NCI-H2029 (cell line): Measurements from ENCODE around the gene IQCH.

ENCODE experiments used
- DNase-seq: peaks from one replicate; lab custom pipeline; 2025; lab: John Stamatoyannopoulos, UW

Gene IQCH

GRCh38 chr15:67303490-67304363 lies 49.1 kb downstream of the IQCH start:
- no peak for DNase-seq

DNA sequence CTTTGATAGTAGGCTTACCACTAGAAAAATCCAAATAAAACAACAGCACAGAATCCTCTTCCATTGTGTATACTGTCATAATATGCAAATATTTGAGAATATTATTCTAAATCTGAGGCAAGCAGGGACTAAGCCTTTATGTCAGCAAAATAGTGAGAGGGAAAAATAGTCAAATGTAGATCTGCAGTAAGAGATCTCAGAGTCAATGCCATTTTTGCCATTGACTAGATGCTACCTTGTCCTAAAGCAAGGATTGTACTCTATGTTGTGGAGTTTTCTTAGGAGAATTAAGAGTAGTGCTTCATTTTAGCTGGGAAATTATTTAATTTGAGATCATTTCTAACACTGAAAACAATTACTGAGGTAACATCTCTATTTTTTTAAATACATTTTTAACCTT lies 50.2 kb downstream of the IQCH start:
- DNase-seq: no peak

DNA sequence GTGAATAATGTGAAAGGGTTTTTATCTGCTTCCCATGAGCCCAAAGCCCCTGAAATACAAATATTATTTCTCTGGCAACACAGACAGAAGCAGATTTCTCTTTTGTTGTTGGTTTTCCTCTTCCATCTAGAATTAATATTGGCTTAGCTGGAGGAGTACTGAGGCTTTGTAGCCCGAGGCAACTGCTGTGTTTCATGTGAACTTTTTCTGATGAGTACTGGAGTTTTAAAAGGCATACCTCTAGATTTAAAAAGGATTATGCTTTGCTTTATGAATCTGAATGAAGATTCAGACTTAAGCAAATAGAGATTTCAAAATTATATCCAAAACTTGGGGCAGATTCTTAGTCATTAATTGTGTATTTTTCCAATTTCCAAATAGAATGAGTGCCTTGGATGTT lies 50.9 kb downstream of the IQCH start:
- no peak for DNase-seq

- DNase-seq: no peak
These were observed 52.6 kb downstream of the IQCH start for GRCh38 chr15:67307156-67307555.

- DNase-seq: no peak
These were observed 53.5 kb downstream of the IQCH start for GRCh38 chr15:67307889-67308597.

GRCh38 chr15:67311731-67312130 lies 57.1 kb downstream of the IQCH start:
- DNase-seq: no peak

DNA sequence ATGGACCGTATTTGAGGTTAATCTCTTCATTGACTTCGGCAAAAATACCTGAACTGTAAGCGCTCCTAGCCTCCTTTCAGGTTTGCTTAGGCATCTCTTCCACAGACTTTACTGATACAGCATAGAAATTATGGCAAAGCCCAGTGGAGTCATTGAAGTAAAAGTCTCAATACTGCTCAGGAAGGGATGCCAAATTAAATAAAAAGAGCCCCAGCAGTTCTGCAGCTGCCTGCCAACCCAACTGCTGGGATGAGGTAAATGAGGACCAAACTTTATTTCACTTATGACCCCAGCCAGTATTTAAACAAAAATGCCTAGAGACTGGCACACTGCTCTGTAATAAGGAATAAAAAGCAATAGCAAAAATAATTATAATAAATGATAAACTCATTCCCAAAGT lies 65.4 kb downstream of the IQCH start:
- no peak for DNase-seq

- DNase-seq: no peak
These were observed 66.8 kb downstream of the IQCH start for GRCh38 chr15:67321352-67321751.

- no peak for DNase-seq
These were observed 67.9 kb downstream of the IQCH start for GRCh38 chr15:67322481-67322880.

GRCh38 chr15:67327312-67327711 lies 72.7 kb downstream of the IQCH start:
- DNase-seq: no peak

GRCh38 chr15:67327737-67328136 lies 73.2 kb downstream of the IQCH start:
- no peak for DNase-seq

DNA sequence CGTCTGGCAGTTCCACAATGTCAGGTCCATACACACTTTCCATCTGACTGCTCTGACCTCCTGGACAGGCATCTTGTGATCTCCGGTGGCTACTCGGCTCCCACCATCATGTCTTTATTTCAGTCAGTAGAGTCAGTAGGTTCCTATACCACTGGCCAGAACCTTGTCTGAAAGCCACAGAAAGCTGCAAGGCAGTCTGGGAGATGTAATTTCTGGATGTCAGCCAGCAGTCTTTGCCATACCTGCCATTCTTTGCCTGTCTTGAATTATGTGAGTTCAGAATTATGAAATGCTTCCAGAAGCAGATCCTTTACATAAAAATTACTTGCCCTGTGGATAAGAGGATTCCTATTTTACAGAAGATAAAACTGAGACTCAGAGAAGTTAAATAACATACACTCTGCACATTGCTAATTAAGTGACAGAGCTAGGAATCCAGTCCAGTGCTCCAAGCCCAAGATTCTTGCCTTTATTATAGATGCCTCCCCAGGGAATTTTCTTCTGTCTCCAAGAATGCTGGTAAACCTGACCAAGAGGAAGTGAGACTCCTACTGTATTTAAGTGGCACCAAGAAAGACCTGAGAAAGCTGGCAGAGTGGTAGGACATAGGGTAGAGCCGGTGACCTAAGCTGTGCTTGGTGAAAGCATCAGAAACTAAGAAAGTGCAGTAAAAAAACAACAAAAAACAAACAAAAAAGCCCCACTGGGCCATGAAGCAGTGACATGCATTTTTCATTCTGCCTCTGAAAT lies 75.6 kb downstream of the IQCH start:
- no peak for DNase-seq

DNA sequence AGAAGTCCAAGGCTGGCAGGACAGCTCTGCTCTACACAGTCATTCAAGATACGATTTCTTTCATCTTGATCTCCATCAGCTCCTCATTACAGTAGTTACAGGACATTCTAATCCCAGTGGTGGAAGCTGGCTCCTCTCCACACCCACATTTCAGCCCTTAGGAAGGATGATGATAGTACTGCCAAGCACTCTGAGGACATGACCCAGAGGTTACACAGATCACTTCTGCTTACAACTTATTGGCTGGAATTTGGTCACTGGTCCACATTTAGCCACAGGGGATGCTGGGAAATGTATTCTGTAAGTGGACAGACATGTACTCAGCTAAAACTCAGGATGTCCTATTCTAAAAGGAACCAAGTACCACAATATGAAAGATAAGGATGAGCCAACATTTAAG lies 77.1 kb downstream of the IQCH start:
- DNase-seq: no peak

- no peak for DNase-seq
These were observed 80.4 kb downstream of the IQCH start for GRCh38 chr15:67335026-67335425.

GRCh38 chr15:67335534-67336222 lies 81.1 kb downstream of the IQCH start:
- DNase-seq: no peak

GRCh38 chr15:67340630-67341029 lies 86.0 kb downstream of the IQCH start:
- no peak for DNase-seq

DNA sequence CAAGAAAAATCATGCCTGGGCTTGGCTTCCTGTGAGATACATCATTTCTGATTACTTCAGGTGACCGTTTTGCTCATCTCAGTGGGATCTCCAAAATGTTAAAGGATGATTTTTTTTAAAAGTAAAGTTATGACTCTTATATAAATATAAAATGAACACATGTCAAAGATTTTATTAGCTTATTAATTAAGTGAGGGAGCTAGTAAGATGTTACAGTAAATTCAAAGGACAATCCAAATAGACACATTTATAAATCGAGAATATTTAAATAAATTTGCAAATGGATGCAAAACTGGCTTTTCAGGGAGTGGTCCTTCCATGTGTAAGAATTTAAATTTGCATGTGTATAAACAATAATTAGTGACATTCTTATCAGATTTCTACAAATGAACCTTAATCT lies 87.0 kb downstream of the IQCH start:
- DNase-seq: no peak

DNA sequence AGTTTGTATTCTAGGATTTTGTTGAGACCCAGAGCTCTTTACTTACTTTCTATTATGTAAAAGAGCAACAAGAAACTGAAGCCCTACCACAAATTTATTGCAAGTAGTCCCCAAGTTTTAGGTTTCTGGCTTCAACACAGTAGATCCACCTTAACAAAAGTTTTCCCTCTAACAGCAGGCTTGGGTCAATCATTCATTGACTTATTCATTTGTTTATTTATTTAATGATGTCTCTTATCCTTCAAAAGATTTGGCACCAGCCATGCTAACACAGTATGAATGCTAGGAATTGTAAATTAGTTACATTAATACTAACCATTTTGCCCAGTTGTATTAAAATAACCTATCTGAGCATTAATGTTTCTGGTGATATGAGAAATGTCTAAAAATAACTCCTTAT lies 88.6 kb downstream of the IQCH start:
- DNase-seq: no peak

DNA sequence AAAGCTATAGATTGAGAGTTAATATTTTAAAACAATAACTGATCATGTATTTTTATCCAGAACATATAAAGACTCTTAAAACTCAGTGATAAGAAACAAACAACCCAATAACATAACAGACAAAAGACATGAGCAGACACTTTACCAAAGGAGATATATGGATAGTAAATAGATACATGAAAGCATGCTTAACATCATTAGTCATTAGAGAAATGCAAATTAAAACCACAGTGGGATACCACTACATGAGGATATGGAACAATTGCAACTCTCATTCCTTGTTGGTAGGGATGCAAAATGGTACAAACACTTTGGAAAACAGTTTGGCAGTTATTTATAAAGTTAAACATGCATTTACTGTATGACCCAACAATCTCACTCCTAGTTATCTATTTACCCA lies 95.0 kb downstream of the IQCH start:
- DNase-seq: no peak

DNA sequence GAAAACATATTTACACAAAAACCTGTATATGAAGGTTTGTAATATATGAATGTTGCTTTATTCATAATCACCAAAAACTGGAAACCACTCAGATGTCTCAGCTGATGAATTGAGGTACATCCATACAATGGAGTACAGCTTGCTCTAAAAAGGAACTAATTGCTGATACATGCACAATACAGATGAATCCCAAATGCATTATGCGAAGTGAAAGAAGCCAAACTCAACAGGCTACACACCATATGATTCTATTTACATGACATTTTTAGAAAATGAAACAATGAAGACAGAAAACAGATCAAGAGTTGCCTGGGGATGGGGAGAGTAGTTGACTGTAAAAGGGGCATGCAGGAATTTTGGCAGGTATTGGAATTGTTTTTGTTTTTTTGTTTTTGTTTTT lies 95.5 kb downstream of the IQCH start:
- DNase-seq: no peak

DNA sequence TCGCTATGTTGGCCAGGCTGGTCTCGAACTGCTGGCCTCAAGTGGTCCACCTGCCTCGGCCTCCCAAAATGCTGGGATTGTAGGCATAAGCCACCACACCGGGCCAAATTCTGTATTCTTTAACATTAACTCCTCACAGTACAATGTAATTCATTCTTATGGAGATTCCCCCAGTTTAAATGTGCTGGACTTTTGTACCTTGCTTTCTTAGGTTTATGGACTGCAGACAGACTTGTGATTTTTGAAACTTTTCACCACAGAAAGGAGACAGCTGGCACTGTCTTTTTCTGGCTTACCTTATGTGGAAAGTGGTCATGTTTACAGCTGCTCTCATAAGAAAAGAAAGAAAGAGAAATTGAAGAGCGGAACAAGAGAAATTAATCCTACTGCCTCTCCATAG lies 103.8 kb downstream of the IQCH start:
- no peak for DNase-seq

- no peak for DNase-seq
These were observed 104.2 kb downstream of the IQCH start for GRCh38 chr15:67358812-67359211.
